ENCODE results near the gene GRK5. TPM values are rescaled to one million over a fixed set of nuclear protein-coding genes. Genes with fewer than 3 reads are reported as not detected.
A peak's percentile ranks its signal among the peaks of the same experiment; 100 is the strongest.

The GRK5 gene
- total RNA-seq, 4 donors from 2014 or later = 6.2 to 12.5 (median 9.1) TPM

DNA sequence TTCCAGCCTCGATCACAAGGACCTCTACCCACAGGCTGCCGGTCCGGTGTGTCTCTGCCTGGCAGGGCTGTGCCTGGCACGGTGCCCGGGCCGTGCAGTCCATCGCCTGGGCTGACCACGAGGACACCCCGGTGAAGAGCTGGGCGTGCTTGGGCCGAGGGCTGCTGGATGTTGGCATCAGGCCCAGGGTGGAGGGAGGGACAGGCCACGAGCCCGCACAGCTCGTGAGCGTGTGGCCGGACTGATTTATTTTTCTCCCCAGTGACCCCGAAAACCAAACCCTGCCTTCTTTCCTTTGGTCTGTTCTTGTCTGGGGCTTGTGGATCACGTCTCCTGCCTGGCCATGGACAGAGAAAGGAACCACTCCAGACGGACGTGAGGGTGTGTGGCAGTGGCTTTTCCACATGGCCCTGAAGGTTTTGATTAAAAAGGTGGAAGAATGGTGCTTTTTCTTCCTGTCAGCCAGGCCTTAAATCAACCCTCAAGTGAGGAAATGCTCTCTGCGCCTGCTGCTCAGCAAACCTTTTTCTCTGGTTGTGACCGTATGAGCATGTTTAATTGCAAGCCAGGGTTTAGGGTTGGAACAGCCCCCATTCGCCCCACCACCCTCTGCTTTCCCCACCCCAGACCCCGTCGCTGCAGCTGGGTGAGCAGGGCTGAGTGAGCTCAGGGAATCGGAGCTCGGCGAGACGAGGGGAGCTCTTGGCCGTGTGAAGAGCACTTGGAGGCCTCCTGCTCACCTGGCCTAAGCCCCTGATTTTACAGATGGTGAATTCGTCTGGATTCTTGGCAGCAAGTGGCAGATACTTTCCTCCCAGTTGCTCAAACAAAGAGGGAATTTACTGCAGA is 205.1 kb downstream of the GRK5 start:
- intact Hi-C loops (cut with DNase I; ENCODE audit: low total_unique reads) = no loop called here
- Histone ChIP-seq H3K9me3 (no peaks in the 10 kb centered on the region), H3K4me1 (peaks cover 19 to 32% of the 10 kb centered on the region in 2 donors), H3K4me3 (no peak overlapping the region), H3K27me3 (no peaks in the 10 kb centered on the region), H3K27ac (peak overlapping the region; percentile 52 to 78 (median 72)), H3K36me3 (no peaks in the 10 kb centered on the region)
- no peak for TF ChIP-seq POLR2A (IDR thresholded peaks at IDR 0.05)
- TF ChIP-seq, protein P1, sequence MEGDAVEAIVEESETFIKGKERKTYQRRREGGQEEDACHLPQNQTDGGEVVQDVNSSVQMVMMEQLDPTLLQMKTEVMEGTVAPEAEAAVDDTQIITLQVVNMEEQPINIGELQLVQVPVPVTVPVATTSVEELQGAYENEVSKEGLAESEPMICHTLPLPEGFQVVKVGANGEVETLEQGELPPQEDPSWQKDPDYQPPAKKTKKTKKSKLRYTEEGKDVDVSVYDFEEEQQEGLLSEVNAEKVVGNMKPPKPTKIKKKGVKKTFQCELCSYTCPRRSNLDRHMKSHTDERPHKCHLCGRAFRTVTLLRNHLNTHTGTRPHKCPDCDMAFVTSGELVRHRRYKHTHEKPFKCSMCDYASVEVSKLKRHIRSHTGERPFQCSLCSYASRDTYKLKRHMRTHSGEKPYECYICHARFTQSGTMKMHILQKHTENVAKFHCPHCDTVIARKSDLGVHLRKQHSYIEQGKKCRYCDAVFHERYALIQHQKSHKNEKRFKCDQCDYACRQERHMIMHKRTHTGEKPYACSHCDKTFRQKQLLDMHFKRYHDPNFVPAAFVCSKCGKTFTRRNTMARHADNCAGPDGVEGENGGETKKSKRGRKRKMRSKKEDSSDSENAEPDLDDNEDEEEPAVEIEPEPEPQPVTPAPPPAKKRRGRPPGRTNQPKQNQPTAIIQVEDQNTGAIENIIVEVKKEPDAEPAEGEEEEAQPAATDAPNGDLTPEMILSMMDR (IDR thresholded peaks at IDR 0.05 in 4 of 5, conservative IDR thresholded peaks at IDR 0.05 in 1 of 5) = no peak
- ATAC-seq (peak; percentile 18 to 46), DNase-seq (peak; percentile 38 to 61)
- in situ Hi-C loops (cut with MboI; ENCODE audit: low sequenced_read_pairs in 4 of 4) = loop anchor here in 2 of 4 donors (10.0 kb wide), 2 partner anchors 198 to 208 kb away; partner anchors contain the start of gene GRK5 (in 1 of the 2)

DNA sequence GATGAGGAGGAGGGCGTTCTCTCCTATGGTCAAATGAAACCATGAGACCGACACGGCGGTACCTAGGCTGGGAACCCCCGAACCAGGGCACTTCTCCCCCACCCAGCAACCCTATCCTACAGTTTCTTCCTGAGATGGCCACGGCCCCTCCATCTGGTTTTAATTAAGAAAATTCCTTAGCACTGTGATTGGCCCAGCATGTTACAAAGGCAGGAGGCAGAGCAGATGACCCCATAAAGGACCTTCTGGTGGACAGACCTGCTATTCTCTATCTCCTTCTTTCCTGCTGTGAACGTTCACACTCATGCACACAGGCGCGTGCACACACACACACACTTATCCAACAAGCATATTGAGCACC is 205.7 kb downstream of the GRK5 start:
- DNase-seq = no peak
- no peak for TF ChIP-seq POLR2A (IDR thresholded peaks at IDR 0.05)
- TF ChIP-seq, protein P1 (IDR thresholded peaks at IDR 0.05 in 4 of 5, conservative IDR thresholded peaks at IDR 0.05 in 1 of 5) = no peak
- ATAC-seq = no peak
- peak overlapping the region; percentile 52 to 78 (median 72) for H3K27ac ChIP-seq
- H3K4me3 ChIP-seq = no peak overlapping the region
- H3K36me3 ChIP-seq = no peaks in the 10 kb centered on the region
- no peaks in the 10 kb centered on the region for H3K9me3 ChIP-seq
- in situ Hi-C loops (cut with MboI; ENCODE audit: low sequenced_read_pairs in 4 of 4) = loop anchor here in 2 of 4 donors (10.0 kb wide), 2 partner anchors 198 to 208 kb away; partner anchors contain the start of gene GRK5 (in 1 of the 2)
- peaks cover 19 to 32% of the 10 kb centered on the region in 2 donors for H3K4me1 ChIP-seq
- intact Hi-C loops (cut with DNase I; ENCODE audit: low total_unique reads) = no loop called here
- H3K27me3 ChIP-seq = no peaks in the 10 kb centered on the region

DNA sequence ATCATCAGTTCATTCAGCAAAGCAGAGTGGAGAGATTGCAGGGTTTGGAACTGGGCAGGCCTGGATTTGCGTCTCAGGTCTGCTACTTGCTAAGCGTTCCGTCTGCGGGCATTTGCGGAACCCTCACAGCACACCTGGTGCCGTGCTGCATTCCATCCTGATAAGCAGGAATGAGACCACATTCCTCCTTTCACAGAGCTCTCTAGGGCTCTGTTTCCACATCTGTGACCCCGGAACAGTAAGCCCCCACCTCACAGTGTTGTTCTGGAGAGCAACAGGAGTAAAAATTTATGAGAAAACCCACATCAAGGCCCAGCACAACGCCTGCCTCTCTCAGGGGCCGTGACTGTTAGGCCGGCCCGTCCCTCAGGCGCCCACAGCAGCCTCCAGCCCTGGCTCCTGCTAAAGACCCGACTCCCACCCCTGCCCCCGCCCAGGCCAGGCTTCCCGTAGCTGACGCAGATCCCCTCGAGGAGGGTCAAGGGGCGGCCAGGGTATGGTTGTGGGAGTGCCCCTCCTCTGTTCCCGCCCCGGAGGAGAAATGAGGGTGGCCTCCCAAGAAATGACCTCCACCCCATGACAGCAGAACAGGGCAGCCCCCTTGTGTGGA is 206.2 kb downstream of the GRK5 start:
- Histone ChIP-seq H3K27ac (peak overlapping the region; percentile 52 to 78 (median 72)), H3K4me1 (peaks cover 16 to 32% of the 10 kb centered on the region in 2 donors), H3K27me3 (no peaks in the 10 kb centered on the region), H3K36me3 (no peaks in the 10 kb centered on the region), H3K9me3 (no peaks in the 10 kb centered on the region), H3K4me3 (no peak overlapping the region)
- in situ Hi-C loops (cut with MboI; ENCODE audit: low sequenced_read_pairs in 4 of 4) (loop anchor here in 2 of 4 donors (10.0 kb wide), 2 partner anchors 199 to 209 kb away; partner anchors contain the start of gene GRK5 (in 1 of the 2)), intact Hi-C loops (cut with DNase I; ENCODE audit: low total_unique reads) (no loop called here)
- no peak for TF ChIP-seq POLR2A (IDR thresholded peaks at IDR 0.05)
- TF ChIP-seq, protein P1 (IDR thresholded peaks at IDR 0.05 in 4 of 5, conservative IDR thresholded peaks at IDR 0.05 in 1 of 5) = no peak
- DNase-seq (no peak), ATAC-seq (no peak)

DNA sequence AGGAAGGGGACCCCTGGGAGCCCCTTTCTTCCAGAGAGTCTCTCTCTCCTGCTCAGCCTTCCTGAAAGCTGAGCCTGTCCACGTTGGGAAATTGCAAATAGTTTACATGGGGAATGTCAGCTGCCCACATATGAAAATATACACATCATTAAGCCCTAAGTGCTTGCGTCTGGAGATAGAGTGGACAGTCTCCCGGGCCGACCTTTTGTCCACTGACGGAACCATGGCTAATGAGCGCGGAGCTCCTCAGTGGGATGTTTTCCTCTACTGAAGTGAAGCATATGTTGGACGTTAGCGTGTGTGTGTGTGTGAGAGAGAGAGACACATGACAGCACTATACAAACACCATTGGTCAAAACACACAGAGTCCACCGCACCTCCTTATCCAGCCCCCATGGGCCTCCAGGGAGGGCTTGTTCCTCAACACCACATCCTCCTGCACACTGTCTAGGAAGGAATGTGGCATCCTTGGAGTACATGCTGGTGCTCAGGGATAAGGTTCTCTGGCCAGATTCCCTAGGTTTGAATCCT is 206.8 kb downstream of the GRK5 start:
- intact Hi-C loops (cut with DNase I; ENCODE audit: low total_unique reads) = no loop called here
- H3K9me3 ChIP-seq = no peaks in the 10 kb centered on the region

More for the DNA sequence above, 206.8 kb downstream of the GRK5 start:
- Histone ChIP-seq H3K4me3 (no peak overlapping the region), H3K27ac (peak overlapping the region; percentile 52 to 78 (median 72)), H3K4me1 (peaks cover 15 to 32% of the 10 kb centered on the region in 2 donors), H3K36me3 (no peaks in the 10 kb centered on the region), H3K27me3 (no peaks in the 10 kb centered on the region)
- TF ChIP-seq, protein P1 (IDR thresholded peaks at IDR 0.05 in 4 of 5, conservative IDR thresholded peaks at IDR 0.05 in 1 of 5) = no peak
- no peak for TF ChIP-seq POLR2A (IDR thresholded peaks at IDR 0.05)
- DNase-seq = no peak
- in situ Hi-C loops (cut with MboI; ENCODE audit: low sequenced_read_pairs in 4 of 4) = loop anchor here in 2 of 4 donors (10.0 kb wide), 2 partner anchors 199 to 209 kb away; partner anchors contain the start of gene GRK5 (in 1 of the 2)
- no peak for ATAC-seq
